ENCODE results near the gene SIX5.

GRCh38 chr19:45789035-45789786 lies 20.2 kb upstream of the SIX5 start:
- TF ChIP-seq CTCF (IDR thresholded peaks at IDR 0.05) (no peak), POLR2A (IDR thresholded peaks at IDR 0.05) (no peak)
